HG02763 (cell line): Measurements from ENCODE around the gene SINHCAF.
"Not testable (repeated sequence)": the region's sequence is repeated elsewhere in the genome, so short reads cannot be mapped to it uniquely, and the experiment has no call there.

ENCODE experiments used
- ATAC-seq: cut with Tn5 transposase; IDR thresholded peaks from one replicate; pipeline ENCODE4 v1.9.1; 2021; ENCODE audit warnings: mild to moderate bottlenecking, moderate library complexity; ENCODE audit not compliant: unreplicated experiment

The SINHCAF gene, protein sequence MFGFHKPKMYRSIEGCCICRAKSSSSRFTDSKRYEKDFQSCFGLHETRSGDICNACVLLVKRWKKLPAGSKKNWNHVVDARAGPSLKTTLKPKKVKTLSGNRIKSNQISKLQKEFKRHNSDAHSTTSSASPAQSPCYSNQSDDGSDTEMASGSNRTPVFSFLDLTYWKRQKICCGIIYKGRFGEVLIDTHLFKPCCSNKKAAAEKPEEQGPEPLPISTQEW

DNA sequence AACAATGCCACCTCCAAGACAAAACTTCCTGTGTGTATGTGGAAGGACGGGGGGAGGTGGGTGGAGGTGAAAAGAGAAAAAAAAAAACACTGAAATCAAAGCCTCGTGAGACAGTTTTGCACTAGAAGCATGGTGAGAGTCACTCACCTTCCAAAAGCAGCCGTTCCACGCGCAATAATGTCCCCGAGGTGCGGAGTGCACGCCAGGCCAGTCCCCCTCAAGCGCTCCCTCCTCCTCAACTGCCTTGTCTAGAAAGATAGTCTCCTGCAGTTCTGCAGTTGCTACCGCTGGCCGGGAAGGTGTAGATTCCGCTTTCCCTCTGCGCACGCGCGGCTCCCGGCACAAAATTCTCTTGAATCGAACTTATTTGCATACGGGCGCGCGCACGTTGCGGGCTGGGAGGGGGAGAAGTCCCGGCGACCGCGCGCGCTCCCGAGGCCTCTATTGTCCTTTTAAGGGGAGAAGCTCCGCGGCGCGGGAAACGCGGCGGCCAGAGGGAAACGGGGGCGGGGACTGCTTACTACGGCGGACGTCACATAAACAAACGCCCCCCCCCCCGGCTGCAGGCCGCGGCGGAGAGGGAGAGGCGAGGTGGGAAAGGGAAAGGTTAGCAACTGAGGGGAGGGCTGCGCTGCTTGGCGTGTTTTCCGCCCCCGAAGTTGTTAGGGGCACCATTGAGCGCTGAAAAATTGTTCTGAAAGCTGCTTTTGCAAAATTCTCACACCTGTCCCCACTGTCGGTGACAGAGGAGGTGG, at the start of gene SINHCAF:
Gene SINHCAF (minus strand): TSS at position 274 of the 755 bp plus-strand sequence. CDS start 27,946 bp downstream, outside the sequence.
- peak; percentile 62 for ATAC-seq

DNA sequence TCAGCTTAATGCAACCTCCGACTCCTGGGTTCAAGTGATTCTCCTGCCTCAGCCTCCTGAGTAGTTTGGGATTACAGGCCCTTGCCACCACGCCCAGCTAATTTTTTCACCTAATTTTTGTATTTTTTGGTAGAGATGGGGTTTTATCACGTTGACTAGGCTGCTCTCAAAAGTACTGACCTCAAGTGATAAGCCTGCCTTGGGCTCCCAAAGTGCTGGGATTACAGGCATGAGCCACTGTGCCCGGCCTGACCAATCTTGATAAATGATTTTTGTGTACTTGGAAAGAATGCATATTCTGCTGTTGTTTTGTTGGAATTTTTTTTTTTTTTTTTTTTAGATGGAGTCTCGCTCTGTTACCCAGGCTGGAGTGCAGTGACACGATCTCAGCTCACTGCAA, 49.5 kb upstream of the SINHCAF start:
- ATAC-seq, result not testable (repeated sequence)

DNA sequence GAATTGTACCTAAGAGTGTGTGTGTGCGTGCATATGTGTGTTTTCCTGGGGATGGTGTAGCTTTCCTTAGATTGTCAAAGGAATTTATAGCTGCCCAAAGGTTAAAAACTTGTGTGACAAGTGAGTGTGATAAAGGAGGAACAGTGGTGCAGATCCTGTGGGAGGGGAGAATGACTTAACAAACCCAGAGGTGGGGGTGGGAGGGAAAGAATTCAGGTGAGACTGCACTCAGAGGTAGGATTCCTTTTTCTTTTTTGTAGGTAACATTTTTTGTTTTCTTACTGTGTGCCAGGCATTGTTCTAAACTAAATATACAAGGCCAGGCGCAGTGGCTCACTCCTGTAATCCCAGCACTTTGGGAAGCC, 45.3 kb upstream of the SINHCAF start:
- no peak for ATAC-seq

DNA sequence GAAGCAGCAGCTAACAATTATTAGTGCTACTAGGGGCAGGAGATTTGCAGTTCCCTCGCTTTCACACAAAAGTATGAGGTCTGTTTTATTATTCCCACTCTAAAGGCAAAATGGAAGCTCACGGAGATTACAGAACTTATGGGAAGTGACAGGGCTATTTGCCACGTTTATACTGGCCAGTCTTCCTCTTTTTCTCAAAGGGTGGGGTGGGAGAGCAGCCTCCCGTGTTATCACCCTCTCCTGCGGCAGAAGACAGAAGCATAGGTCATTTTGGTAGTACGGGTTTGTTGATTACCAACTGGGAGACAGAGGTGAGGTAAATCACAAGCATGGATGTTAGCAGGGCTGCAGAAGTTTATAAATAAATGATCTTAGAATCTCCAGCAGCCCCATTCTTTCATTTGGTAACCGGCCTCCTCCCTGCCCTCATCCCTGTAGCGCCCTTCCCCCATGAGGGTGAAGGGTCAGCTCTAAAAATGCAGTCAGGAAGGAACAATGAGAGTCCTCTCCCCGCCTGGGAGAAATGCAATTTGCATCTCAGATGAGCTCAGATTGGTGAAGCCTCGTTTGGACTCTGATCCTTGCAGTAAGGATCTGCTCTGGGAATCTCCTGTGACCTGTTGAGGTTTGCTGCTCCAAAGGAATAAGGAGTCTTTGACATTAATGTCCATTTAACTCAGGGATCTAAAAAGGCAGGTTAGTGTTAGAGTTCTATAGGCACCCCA, 44.7 kb upstream of the SINHCAF start:
- no peak for ATAC-seq

DNA sequence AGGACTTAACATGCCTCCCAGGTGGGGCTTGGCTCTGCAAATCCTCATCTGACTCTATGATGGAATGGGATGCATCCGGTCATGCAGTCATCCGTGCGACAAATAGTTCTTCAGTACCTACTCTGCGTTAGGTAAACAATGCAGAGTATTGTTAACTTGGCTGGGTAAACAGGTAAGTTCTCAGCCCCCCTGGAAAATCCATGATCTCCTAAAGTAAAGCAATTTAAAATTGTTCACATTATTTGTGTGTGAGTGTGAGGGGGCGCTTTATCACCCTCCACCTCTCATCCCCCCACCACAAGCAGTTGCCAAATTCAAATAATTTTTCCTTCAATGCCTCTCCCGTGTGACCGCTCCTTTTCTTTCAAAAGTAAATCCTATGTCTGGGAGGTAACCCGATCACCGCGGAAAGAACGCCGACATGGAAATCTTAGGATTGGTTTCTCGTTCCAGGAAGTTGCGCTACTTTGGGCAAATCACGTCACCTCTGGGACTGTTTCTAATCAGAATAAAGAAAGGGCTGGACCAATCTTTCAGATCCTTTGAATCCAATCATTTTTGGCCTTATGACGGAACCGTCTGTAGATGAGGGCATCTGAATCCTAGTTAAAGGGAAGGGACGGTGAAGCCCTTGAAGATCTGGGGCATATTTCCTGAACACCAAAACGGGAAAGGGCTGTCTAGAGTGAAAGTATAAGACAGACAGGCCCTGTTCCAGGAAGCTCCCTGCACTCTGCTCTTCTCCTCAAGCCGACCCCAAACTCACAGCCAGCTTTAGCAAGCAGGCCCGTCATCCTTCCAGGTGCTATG, 44.0 kb upstream of the SINHCAF start:
- no peak for ATAC-seq

DNA sequence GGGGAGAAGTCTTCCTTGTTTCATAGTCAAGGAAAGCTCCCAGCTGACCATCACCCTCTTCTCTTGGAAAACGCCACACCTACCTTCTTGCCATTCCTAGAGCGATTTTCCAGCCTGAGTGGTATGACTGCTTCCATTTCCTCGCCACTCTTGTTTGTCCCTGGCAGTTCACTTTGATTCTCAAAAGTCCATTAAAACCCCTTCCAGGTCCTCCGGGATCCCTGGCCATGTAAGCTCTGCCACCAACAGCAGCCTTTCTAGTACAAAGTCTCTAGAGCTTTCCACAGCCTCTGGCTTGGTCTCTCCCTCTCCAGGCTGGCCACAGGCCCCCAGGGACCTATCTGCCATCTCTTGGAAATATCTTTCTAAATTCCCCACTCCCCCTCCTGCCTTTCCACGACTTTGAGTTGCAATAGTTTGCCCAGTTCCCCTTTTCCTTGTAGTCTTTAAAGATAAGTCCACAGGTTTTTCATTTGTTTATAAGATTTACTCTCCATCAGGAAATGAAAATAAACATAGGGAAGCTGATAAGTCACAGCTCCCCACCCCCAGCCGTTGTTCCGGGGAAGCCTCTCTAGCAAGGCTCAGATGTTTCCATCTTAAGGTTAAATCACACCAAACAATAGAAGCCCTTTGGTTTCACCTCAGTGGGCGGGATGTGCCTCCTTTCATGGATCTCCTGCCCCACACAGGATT, 42.9 kb upstream of the SINHCAF start:
- no peak for ATAC-seq

DNA sequence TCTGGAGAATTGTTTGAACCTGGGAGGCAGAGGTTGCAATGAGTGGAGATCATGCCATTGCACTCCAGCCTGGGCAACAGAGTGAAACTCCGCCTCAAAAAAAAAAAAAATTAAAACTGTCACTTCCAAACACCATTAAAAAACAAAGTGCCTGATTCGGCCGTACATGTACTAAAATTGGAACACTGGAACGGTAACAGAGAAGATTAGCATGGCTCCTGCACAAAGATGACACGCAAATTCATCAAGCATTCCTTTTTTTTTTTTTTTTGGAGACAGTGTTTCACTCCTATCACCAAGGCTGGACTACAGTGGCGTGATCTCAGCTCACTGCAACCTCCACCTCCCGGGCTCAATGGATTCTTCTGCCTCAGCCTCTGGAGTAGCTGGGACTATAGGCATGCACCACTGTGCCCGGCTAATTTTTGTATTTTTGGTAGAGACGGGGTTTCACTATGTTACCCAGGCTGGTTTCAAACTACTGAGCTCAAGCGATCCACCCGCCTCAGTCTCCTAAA, 40.2 kb upstream of the SINHCAF start:
- no peak for ATAC-seq

DNA sequence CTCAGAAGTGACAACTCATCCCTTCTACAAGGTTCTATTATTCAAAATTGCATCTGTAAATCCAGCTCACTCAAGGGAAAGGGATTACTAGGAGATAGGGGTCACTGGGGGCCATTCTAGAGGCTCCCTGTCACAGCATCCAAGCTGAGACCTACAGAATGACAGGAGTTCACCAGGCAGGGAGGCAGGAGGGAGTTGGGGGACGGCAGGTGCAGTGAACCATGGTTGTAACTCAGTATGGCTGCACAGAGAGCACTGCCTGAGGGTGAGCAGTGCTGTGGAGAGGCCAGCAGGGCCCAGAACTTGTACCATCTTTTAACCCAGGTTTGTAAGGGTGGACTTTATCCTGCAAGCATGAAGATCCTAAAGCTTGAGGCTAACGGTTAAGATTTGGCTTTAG, 37.9 kb upstream of the SINHCAF start:
- no peak for ATAC-seq

DNA sequence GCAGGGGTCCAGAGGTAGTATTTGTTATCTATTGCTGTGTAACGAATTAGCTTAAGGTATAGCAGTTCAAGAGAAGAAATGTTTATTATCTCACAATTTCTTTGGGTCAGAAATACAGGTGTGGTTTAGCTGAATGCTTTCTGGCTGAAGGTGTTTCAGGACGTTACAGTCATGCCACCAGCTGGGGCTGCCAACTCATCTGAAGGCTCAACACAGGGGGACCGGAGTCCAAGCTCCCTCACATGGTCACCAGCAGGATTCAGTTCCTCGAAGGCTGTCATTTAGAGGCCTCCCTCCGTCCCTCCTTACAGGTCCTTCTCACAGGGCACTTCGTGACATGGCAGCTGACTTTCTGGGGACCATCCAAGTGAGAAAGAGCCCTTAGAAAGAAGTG, 37.5 kb upstream of the SINHCAF start:
- ATAC-seq, result no peak

DNA sequence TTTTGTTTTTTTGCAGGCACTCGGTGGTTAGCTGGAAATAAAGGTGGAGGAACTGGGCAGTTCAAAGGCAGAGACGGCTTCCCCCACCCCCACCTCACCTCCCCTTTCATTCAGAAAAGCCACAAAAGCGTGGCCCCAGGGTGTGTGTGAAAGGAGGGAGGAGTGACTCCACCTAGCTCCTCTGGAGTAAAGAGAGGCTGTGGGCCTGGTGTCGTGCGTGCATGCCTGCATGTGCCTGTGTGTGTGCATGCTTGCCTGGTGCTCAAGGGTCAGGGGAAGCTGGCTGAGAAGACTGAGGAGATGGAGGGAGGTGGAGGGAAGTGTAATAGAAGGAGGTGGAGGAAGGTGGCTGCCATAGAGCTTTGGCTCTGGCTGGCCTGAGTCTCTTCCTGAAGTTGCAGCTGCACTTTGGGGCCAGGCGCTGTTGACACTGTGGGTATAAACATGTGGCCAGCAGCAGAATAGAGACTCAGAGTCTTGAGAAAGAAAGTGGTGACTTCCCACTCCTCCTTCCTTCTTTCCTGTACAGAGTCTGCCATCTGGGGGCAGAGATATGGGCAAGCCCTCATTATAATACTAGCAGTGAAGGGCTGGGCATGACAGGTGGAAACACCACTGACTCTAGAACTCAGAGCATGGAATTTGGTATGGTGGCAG, 36.9 kb upstream of the SINHCAF start:
- ATAC-seq, result peak; percentile 70

DNA sequence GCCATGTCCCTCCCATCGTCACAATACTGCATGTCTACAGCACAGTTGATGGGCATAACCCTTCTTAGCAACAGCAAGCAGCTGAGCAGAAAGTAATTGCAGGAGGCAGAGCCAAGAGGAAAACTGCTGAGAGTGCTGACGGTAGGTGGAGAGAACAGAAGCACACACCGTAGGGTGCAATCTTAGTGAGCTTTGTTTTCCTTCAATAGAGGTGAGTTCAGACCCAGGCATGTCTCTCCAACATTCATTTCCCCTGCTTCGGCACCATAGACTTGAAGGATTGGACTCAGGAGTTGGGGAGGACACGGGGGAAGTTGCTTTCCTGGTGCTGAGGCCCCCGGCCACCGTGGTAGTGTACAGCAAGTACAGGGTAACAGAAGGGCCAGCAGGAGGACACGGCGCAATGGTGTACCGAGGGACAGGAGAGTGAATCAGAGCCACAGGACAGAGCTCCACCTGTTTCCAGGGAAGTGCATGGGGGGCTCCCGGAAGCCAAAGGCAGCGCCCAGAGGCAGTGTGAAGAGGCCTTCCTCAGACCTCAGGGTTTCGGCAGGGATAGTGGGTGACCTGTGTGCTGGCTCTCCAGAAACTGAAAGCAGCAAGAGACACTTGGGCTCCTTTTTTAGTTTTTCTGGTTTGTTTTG, 36.3 kb upstream of the SINHCAF start:
- ATAC-seq, result peak; percentile 50

DNA sequence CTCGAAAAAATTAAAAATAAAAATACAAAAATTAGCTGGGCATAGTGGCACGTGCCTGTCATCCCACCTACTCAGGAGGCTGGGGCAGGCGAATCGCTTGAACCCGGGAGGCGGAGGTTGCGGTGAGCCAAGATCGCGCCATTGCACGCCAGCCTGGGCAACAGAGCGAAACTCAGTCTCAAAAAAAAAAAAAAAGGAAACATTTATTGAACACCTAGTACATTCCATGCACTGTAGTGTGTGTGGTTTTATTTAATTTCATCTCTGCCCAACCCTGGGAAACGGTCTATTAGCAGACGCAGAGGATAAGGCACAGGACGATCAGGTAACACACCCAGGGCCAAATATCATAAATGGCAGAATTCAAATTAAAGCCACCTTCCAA, 35.8 kb upstream of the SINHCAF start:
- ATAC-seq, result no peak

DNA sequence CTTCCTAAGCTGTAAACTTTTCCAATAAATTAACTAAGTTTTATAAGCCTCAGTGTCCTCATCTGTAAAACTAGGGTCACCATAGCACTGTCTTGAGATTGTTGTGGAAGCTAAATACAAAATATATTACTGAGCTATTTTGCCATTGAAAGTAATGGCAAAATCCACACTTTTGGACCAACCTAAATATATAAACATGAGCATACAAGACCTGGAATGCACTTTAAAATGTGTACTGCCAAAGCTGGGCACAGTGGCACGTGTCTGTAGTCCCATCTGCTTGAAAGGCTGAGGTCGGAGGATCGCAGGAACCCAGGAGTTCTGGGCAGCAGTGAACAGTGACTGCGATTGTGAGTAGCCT, 29.8 kb upstream of the SINHCAF start:
- ATAC-seq, result no peak

DNA sequence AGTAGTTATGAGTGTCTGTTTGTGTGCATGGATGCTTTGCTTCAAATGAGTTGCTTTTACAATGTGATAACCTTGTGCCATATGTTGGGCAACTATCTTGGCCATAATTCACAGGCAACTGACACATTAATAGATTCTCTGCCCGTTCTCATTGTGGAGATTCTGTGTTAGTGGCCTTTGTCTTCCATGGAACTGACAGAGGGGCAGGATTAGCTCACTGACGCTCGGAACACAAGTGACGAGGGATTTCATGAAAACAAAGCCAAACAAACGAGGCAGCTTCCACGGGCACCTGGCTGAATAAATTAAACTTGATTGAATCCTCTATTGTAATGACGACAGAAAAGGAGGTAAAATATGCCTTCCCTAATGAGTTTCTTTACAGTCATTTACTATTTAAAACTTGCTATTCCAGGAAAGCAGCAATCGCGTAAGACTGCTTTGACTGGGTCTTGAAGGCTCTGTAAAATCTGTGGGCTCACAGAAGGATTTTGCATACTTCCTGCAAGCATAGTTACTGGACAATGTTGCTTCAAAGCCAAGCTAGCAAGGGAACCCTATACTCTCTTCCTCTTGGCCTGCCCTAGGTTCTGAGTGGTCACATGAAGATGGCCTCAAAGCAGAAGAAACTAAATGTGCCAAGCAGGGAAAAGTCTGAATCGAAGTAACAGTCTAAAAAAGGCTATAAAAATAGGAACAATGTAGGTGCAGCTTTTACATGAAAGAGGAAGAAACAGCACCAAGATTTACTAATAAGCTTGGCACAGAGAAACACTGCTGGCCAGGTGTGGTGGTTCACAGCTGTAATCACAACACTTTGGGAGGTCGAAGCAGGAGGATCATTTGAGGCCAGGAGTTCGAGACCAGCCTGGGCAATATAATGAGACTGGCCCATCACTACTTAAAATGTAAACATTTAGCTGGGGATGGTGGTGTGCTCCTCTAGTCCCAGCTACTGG, 28.1 kb upstream of the SINHCAF start:
- no peak for ATAC-seq

DNA sequence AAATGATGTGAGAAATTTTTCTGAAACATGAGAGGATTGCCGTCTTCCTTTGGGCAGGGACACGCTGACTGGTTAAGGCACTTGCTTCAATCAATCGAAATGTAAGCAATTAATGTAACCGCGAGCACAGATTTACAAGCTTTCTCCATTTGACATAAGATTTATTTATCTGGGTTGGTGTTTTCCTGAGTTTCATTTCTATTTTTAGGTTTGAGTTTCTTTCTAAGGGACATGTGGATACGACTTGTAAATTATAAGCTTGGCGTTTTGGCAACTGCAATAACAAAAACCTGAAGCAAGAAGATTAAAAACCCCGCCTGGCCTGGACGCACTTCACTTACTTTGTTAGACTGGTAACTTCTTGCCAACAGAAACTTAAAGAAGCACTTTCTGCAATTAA, 20.3 kb upstream of the SINHCAF start:
- ATAC-seq, result no peak

DNA sequence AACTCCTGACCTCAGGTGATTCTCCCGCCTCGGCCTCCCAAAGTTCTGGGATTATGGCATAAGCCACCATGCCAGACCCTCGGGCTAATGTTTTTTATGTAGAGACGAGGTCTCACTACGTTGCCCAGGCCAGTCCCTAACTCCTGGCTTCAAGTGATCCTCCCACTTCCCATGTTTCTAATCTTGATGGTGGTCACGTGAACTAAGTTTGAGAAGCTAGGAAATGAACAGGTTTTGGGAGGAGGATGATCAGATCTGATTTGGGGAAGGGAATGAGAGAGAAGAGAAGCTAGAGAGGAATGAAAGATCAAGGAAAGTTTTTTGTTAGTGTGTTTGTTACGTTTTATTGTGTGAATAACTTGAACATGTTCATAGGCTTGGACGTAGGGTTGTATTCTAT, 17.2 kb upstream of the SINHCAF start:
- no peak for ATAC-seq

DNA sequence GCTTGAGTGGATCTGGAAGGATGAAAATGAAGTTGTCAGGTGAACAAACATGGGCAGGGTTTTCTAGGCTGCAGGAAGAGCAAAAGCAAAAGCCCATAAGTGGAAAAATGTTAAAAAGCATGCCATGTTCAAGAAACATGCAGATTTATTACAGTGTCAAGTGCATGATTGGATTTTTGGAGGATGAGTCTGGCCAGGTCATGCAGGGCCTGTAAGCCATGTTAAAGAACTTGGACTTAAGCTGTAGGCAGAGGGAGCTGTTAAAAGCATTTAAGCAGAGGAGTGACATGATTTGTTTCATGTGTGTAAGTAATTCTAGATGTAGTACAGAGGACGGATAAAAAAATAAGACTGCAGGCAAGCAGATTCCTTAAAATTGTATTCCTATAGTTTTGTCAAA, 16.3 kb upstream of the SINHCAF start:
- no peak for ATAC-seq

DNA sequence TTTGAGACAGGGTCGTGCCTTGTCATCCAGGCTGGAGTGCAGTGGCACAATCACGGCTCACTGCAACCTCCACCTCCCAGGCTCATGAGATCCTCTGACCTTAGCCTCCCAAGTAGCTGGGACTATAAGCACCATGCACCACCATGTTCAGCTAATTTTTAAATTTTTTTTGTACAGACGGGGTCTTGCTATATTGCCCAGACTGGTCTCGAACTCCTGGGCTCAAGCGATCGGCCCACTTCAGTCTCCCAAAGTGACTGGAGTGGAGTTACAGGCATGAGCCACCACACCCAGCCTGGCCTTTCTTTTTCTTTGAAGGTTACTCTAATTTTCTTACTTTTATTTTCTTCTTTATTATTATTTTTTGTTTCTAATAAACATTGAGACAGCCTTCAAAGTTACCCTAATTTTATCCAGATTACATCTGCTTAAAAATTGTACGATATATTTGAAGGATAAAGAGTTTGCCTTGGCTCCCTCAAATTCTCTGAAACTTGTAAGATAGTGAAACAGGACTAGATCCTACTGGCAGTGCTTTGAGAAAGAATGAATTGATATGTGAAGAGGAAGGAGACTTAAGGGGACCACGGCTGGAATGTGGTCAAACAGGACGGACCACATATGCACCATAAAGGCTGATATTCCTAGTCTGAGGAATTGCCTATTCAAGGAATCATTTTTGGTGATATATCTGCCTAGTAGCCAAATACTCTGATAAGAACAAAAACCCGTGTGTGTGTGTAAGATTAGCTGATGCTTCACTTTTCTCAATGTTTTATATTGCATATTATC, 14.1 kb upstream of the SINHCAF start:
- no peak for ATAC-seq
